Measurements from ENCODE around the gene RSBN1L. TPM values are rescaled to one million over a fixed set of nuclear protein-coding genes. Genes with fewer than 3 reads are reported as not detected.

The RSBN1L gene
- total and polyA plus RNA-seq, 2 of the 8 experiments (the other 6 are each of a cell fraction or from before 2014, with no cell fraction given), result 4.1 to 22.1 TPM

- Histone ChIP-seq H3K4me1 (replicated peaks in 1 of 4; ENCODE audit: control insufficient read depth in 3 of 4, insufficient read depth in 4 of 4, low read length in 3 of 4) (peaks cover 0 to 2% (median 2%) of the 10 kb centered on the region in 4 experiments; a peak in 3 of 7 replicates), H4K91ac (replicated peaks; ENCODE audit: insufficient read length, low read length) (no peak overlapping the region), H3K56ac (replicated peaks; ENCODE audit: insufficient read length, low read depth, low read length) (no peak overlapping the region), H3K4me3 (ENCODE audit: extremely low read depth in 1 of 4, insufficient read depth in 2 of 4, low read depth in 3 of 4, low read length in 4 of 4) (0 out of 8 replicates have a peak overlapping the region, but pooled peaks of 1 of the 4 experiments have one; percentile 81), H3K27me3 (replicated peaks in 1 of 4; ENCODE audit: control insufficient read depth in 3 of 4, extremely low read depth in 1 of 4, insufficient read depth in 3 of 4, low read length in 3 of 4) (no peaks in the 10 kb centered on the region), H4K8ac (ENCODE audit: extremely low read depth, insufficient read depth, low read length) (no peak overlapping the region), H3K23ac (ENCODE audit: insufficient read length) (no peak overlapping the region), H3K18ac (ENCODE audit: extremely low read depth, low read length) (no peak overlapping the region), H2AK5ac (ENCODE audit: low read depth, low read length) (no peak overlapping the region), H3K9ac (replicated peaks in 1 of 4; ENCODE audit: extremely low read depth in 1 of 4, low read depth in 3 of 4, low read length in 3 of 4) (no peak overlapping the region), H3K14ac (ENCODE audit: insufficient read length) (no peak overlapping the region), H2BK5ac (ENCODE audit: low read depth, low read length) (no peak overlapping the region), H3K79me2 (ENCODE audit: control insufficient read depth in 1 of 2, insufficient read depth in 2 of 2, low read length in 2 of 2) (peaks cover 0 to 36% of the 10 kb centered on the region in 2 experiments; a peak in 2 of 4 replicates), H3K4me2 (ENCODE audit: insufficient read depth in 1 of 2, low read depth in 2 of 2, low read length in 2 of 2) (peak overlapping the region in 1 of 2 experiments; percentile 83; a peak in 1 of 4 replicates), H2BK20ac (ENCODE audit: low read length) (no peak overlapping the region), H4K5ac (ENCODE audit: insufficient read length, low read depth, low read length) (no peak overlapping the region), H2AFZ (ENCODE audit: low read length) (no peak overlapping the region), H3K4ac (replicated peaks; ENCODE audit: insufficient read length, low read depth, low read length) (no peak overlapping the region), H2BK15ac (ENCODE audit: low read length) (no peak overlapping the region), H4K20me1 (replicated peaks in 1 of 2; ENCODE audit: control insufficient read depth in 1 of 2, insufficient read depth in 2 of 2, low read length in 2 of 2) (peaks cover 0 to 2% of the 10 kb centered on the region in 2 experiments), H3K23me2 (ENCODE audit: low read depth, low read length) (peaks cover 3% of the 10 kb centered on the region), H2BK12ac (ENCODE audit: low read depth, low read length) (no peak overlapping the region), H3K79me1 (ENCODE audit: low read depth, low read length) (0 out of 2 replicates have a peak, but pooled peaks cover 3% of the 10 kb centered on the region), H2BK120ac (replicated peaks; ENCODE audit: low read depth, low read length) (no peak overlapping the region), H3K36me3 (ENCODE audit: control insufficient read depth in 2 of 4, insufficient read depth in 4 of 4, low read length in 3 of 4) (peaks cover 0 to 4% (median 0%) of the 10 kb centered on the region in 4 experiments; a peak in 1 of 8 replicates), H3K27ac (ENCODE audit: low read depth, low read length) (no peak overlapping the region), H3K9me3 (ENCODE audit: insufficient read depth in 2 of 2, low read depth in 1 of 2, low read length in 1 of 2) (no peaks in the 10 kb centered on the region)
- CTCF ChIA-PET (ENCODE audit: partially characterized antibody), result no interaction called here
- FAIRE-seq (no peak), DNase-seq (ENCODE audit: low read depth in 1 of 2, low spot score in 2 of 2) (no peak)
- WGBS, 2 experiments (ENCODE audit: extremely low coverage in 1 of 2, insufficient coverage in 1 of 2, insufficient read length in 1 of 2, insufficient replicate concordance in 2 of 2, low coverage in 1 of 2, low lambda C conversion rate in 2 of 2, missing lambda C conversion rate in 1 of 2), result 100% methylated on average over 3 of the region's 3 CpGs; no CpG with 5 or more reads in 1 of the 2 experiments
- no peak for TF ChIP-seq TEAD4 (IDR thresholded peaks at IDR 0.05; ENCODE audit: low read depth, low read length)
- no peak for TF ChIP-seq MAFK (IDR thresholded peaks at IDR 0.05; ENCODE audit: low read depth, low read length)
- no peak for TF ChIP-seq SIN3A (conservative IDR thresholded peaks at IDR 0.05 in 1 of 2, IDR thresholded peaks at IDR 0.05 in 1 of 2; ENCODE audit: low read depth in 1 of 2, low read length in 2 of 2)
- no peak for TF ChIP-seq HDAC2 (IDR thresholded peaks at IDR 0.05; ENCODE audit: borderline replicate concordance in 1 of 2, low read depth in 2 of 2, low read length in 2 of 2)
- TF ChIP-seq CHD2 (IDR thresholded peaks at IDR 0.05; ENCODE audit: low read length), result no peak
- no peak for TF ChIP-seq RBBP5 (IDR thresholded peaks at IDR 0.05; ENCODE audit: borderline replicate concordance, low read depth, low read length)
- TF ChIP-seq TCF12 (IDR thresholded peaks at IDR 0.05; ENCODE audit: low read depth, low read length), result no peak
- no peak for TF ChIP-seq CBX5 (IDR thresholded peaks at IDR 0.05; ENCODE audit: low read depth, low read length)
- no peak for TF ChIP-seq MAX (IDR thresholded peaks at IDR 0.05)
- TF ChIP-seq CEBPB (IDR thresholded peaks at IDR 0.05; ENCODE audit: low read depth, low read length), result no peak
- no peak for TF ChIP-seq CHD1 (IDR thresholded peaks at IDR 0.05; ENCODE audit: low read depth, low read length)
- TF ChIP-seq FOSL1 (IDR thresholded peaks at IDR 0.05; ENCODE audit: insufficient read depth, low read depth, low read length), result no peak
- POLR2A ChIA-PET (ENCODE audit: partially characterized antibody), result no interaction called here
Measured at GRCh38 chr7:77796109-77796508, 99.8 kb downstream of the RSBN1L start.

All from H1 (cell line).